ACC112 (cell line): Measurements from ENCODE around the gene MNAT1.
A peak's percentile ranks its signal among the peaks of the same experiment; 100 is the strongest.

Source experiments
- H2AFZ ChIP-seq: fragments of 200-600 bp; sonication (generic); one replicate; pipeline ENCODE4 v1.6.0; 2017; ENCODE audit warnings: antibody characterized with exemption, low read length; ENCODE audit not compliant: unreplicated experiment
- H3K27ac ChIP-seq: fragments of 200-600 bp; sonication (generic); 2 replicates; pipeline ENCODE4 v1.5.1; 2014; ENCODE audit warnings: low read depth, mild to moderate bottlenecking, antibody characterized with exemption, low read length, moderate library complexity
- H3K27me3 ChIP-seq: fragments of 200-600 bp; sonication (generic); 2 replicates; pipeline ENCODE4 v1.6.1; 2014; ENCODE audit warnings: mild to moderate bottlenecking, antibody characterized with exemption, low read length, moderate library complexity, mixed read lengths; ENCODE audit not compliant: insufficient read depth
- H3K36me3 ChIP-seq: fragments of 200-600 bp; sonication (generic); 2 replicates; pipeline ENCODE4 v1.6.1; 2016; ENCODE audit warnings: mild to moderate bottlenecking, antibody characterized with exemption, low read length, moderate library complexity, mixed read lengths; ENCODE audit not compliant: insufficient read depth
- H3K4me1 ChIP-seq: fragments of 200-600 bp; sonication (generic); one replicate; pipeline ENCODE4 v1.6.1; 2016; ENCODE audit warnings: low read length, mixed read lengths; ENCODE audit not compliant: insufficient read depth, unreplicated experiment, control insufficient read depth
- H3K4me3 ChIP-seq: fragments of 200-600 bp; sonication (generic); 2 replicates; pipeline ENCODE4 v1.5.1; 2014; ENCODE audit warnings: mild to moderate bottlenecking, low read depth, low read length
- H3K79me2 ChIP-seq: fragments of 200-600 bp; sonication (generic); one replicate; pipeline ENCODE4 v1.6.0; 2016; ENCODE audit warnings: low read length; ENCODE audit not compliant: control insufficient read depth, unreplicated experiment, insufficient read depth

MNAT1 gene

GRCh38 chr14:60977847-60978246, 243.3 kb downstream of the MNAT1 start:
- H3K79me2 ChIP-seq, result peaks cover 58% of the 10 kb centered on the region
- H3K36me3 ChIP-seq, result peaks cover 25% of the 10 kb centered on the region
- H3K4me3 ChIP-seq, result peak overlapping the region; percentile 89
- H3K27me3 ChIP-seq, result no peaks in the 10 kb centered on the region
- no peak overlapping the region for H2AFZ ChIP-seq
- H3K27ac ChIP-seq, result no peak overlapping the region
- H3K4me1 ChIP-seq, result peaks cover 32% of the 10 kb centered on the region

DNA sequence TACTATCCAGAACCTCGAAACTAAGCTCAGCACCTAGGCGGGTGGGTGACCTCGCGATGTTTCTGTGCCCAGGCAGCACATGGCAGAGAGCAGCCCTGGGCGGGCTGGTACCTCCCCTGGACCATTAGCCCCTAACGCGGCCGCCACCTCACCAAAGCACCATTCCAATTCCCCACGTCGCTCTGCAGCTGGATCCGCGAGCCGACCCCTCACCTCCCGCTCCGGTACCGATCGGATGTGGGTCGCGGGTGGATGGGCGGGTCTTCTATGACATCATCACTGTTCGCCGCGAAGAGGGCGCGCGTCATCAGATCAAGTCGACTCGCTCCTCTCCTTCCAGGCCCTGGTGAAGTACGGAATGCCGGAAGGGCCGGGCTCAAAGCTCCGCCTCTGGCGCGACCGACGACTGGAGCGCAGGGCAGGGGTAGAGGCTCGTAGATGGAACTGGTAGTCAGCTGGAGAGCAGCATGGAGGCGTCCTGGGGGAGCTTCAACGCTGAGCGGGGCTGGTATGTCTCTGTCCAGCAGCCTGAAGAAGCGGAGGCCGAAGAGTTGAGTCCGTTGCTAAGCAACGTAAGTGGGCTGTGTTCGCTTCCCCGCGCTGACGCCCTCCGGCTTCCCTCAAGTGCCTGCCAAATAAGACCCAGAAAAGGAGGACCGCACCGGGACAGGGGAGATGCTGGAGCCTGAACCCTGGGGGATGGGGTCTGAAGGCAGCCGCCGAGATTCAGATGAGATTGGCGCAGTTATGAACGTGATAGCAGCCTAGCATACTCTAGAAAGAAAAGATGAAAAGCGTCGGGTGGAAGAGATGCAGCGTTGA, 246.5 kb downstream of the MNAT1 start, which contains the start of the genes SLC38A6 and TRMT5:
Gene SLC38A6, plus strand, starts transcription at position 435 of the 822 bp plus-strand sequence. Its CDS starts 33 bp downstream, at position 468.
Gene TRMT5, minus strand, starts transcription at position 269 of the 822 bp plus-strand sequence. Its CDS starts 106 bp downstream, at position 163.
- Histone ChIP-seq H3K36me3 (peaks cover 26% of the 10 kb centered on the region), H2AFZ (peak within 1 kb of the TSS; percentile 76), H3K4me1 (peaks cover 52% of the 10 kb centered on the region), H3K4me3 (peak within 1 kb of the TSS; percentile 89), H3K79me2 (peaks cover 80% of the 10 kb centered on the region), H3K27me3 (no peaks in the 10 kb centered on the region), H3K27ac (peak within 1 kb of the TSS; percentile 82)

- Histone ChIP-seq H3K4me3 (peak overlapping the region; percentile 89), H3K27me3 (no peaks in the 10 kb centered on the region), H2AFZ (peak overlapping the region; percentile 52), H3K79me2 (peaks cover 79% of the 10 kb centered on the region), H3K4me1 (peaks cover 56% of the 10 kb centered on the region), H3K36me3 (peaks cover 29% of the 10 kb centered on the region), H3K27ac (peak overlapping the region; percentile 82)
Observed at GRCh38 chr14:60981633-60982455, 247.3 kb downstream of the MNAT1 start.

- Histone ChIP-seq H3K4me1 (peaks cover 40% of the 10 kb centered on the region), H3K36me3 (peaks cover 44% of the 10 kb centered on the region), H3K27me3 (no peaks in the 10 kb centered on the region), H3K79me2 (peaks cover 73% of the 10 kb centered on the region), H3K4me3 (peak overlapping the region; percentile 89), H3K27ac (no peak overlapping the region), H2AFZ (no peak overlapping the region)
Observed at GRCh38 chr14:60984196-60984595, 249.6 kb downstream of the MNAT1 start.

DNA sequence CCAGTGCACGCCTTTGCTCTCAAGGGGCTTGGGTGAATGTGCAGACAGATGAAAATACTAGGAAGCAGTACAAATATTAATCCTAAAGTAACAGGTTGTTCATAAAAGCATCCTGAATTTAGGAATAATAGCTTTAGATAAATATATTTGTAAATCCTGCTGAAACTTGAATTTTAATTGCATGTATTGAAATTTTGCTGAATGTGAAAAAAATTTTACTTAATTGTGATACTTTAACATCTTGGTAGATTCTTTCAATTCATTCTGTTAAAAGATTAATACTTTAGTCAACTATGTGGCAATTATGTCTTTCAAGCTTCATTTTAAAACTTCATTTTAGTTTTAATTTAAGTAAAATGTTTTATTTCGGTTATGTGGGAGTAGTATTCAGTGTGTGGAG, 251.9 kb downstream of the MNAT1 start:
- Histone ChIP-seq H3K27me3 (no peaks in the 10 kb centered on the region), H3K79me2 (peaks cover 57% of the 10 kb centered on the region), H3K4me3 (no peak overlapping the region), H2AFZ (no peak overlapping the region), H3K4me1 (peaks cover 30% of the 10 kb centered on the region), H3K36me3 (peaks cover 56% of the 10 kb centered on the region), H3K27ac (no peak overlapping the region)

GRCh38 chr14:60989599-60989998, 255.0 kb downstream of the MNAT1 start:
- Histone ChIP-seq H3K36me3 (peaks cover 76% of the 10 kb centered on the region), H2AFZ (no peak overlapping the region), H3K4me3 (no peak overlapping the region)

GRCh38 chr14:60998617-60999016, 264.1 kb downstream of the MNAT1 start:
- Histone ChIP-seq H3K4me3 (no peak overlapping the region), H3K27me3 (no peaks in the 10 kb centered on the region), H3K4me1 (no peaks in the 10 kb centered on the region), H3K36me3 (peaks cover 32% of the 10 kb centered on the region), H3K79me2 (peaks cover 3% of the 10 kb centered on the region), H2AFZ (no peak overlapping the region), H3K27ac (no peak overlapping the region)

More at GRCh38 chr14:60989599-60989998, 255.0 kb downstream of the MNAT1 start:
- H3K27ac ChIP-seq, result no peak overlapping the region
- peaks cover 9% of the 10 kb centered on the region for H3K4me1 ChIP-seq
- peaks cover 29% of the 10 kb centered on the region for H3K79me2 ChIP-seq
- no peaks in the 10 kb centered on the region for H3K27me3 ChIP-seq

DNA sequence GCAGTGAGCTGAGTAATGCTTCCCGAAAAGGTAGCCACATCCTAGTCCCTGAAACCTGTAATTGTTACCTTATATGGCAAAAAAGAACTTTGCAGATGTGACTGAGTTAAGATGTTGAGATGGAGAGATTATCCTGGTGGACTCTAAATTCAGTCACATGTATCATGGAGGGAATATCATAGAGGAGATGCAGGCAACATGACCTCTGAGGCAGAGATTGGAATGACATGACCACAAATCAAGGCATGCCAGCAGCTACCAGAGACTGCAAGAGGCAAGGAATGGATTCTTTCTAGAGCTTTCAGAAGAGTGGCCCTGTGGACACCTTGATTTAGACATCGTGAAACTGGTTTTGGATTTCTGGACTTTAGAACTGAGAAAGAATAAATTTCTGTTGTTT, 265.0 kb downstream of the MNAT1 start:
- H3K27ac ChIP-seq, result no peak overlapping the region
- H2AFZ ChIP-seq, result no peak overlapping the region
- H3K4me3 ChIP-seq, result no peak overlapping the region
- H3K27me3 ChIP-seq, result no peaks in the 10 kb centered on the region
- H3K79me2 ChIP-seq, result peaks cover 3% of the 10 kb centered on the region
- peaks cover 33% of the 10 kb centered on the region for H3K36me3 ChIP-seq
- H3K4me1 ChIP-seq, result no peaks in the 10 kb centered on the region

GRCh38 chr14:61003571-61003970, 269.0 kb downstream of the MNAT1 start:
- Histone ChIP-seq H3K79me2 (peaks cover 3% of the 10 kb centered on the region), H3K4me1 (no peaks in the 10 kb centered on the region), H3K27me3 (no peaks in the 10 kb centered on the region), H3K4me3 (no peak overlapping the region), H3K36me3 (peaks cover 10% of the 10 kb centered on the region), H2AFZ (no peak overlapping the region), H3K27ac (no peak overlapping the region)

DNA sequence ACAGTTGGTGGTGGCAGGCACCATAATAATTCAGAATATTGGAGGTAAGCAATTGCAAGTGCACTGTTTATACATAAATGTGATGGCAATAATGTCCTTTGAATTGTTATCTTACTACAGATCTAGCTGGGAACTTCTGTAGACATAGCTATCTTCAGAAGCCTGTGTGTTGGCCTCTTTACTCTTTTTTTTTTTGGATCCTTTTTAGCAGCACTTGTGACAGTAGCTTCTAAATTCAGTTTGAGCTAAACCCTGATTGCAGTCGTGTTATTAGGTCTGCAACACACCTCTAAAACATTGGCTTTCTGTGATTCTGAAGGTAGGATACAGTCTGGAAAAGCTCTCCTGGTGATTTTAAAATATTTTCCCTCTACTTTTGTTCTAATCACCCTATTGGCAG, 285.0 kb downstream of the MNAT1 start:
- Histone ChIP-seq H3K4me3 (no peak overlapping the region), H3K27ac (no peak overlapping the region), H3K36me3 (no peaks in the 10 kb centered on the region), H3K27me3 (no peaks in the 10 kb centered on the region), H3K4me1 (peaks cover 7% of the 10 kb centered on the region), H3K79me2 (no peaks in the 10 kb centered on the region), H2AFZ (no peak overlapping the region)
